Calu3 (cell line): ENCODE results near the gene SPRN. TPM values are rescaled to one million over a fixed set of nuclear protein-coding genes. Genes with fewer than 3 reads are reported as not detected.

Experiments
- BruUV-seq: library from RNA; stranded (reverse); fragments of 400-500 nt; replicated peaks from 2 replicates; lab custom pipeline; 2021; lab: Mats Ljungman, UMichigan
- CTCF ChIA-PET: fragments of 300-600 bp; sonication (Branson Sonifier 250); formaldehyde crosslinking; loops from one replicate; lab custom pipeline; 2022; ENCODE audit warnings: antibody characterized with exemption; lab: Charles Lee
- DNase-seq: peaks from one replicate; pipeline ENCODE4 v3.0.0; 2022
- H3K27ac Mint-ChIP-seq: one replicate; pipeline ENCODE4 v1.8.0; 2022; ENCODE audit warnings: mixed read lengths; ENCODE audit not compliant: unreplicated experiment
- H3K27me3 Mint-ChIP-seq: one replicate; pipeline ENCODE4 v1.8.0; 2022; ENCODE audit warnings: mixed read lengths; ENCODE audit not compliant: unreplicated experiment
- H3K36me3 Mint-ChIP-seq: one replicate; pipeline ENCODE4 v1.8.0; 2022; ENCODE audit warnings: mild to moderate bottlenecking, moderate library complexity, mixed read lengths; ENCODE audit not compliant: insufficient read depth, unreplicated experiment
- H3K4me1 Mint-ChIP-seq: one replicate; pipeline ENCODE4 v1.8.0; 2022; ENCODE audit warnings: mild to moderate bottlenecking, low read depth, mixed read lengths; ENCODE audit not compliant: unreplicated experiment
- H3K4me3 Mint-ChIP-seq: one replicate; pipeline ENCODE4 v1.8.0; 2022; ENCODE audit warnings: mild to moderate bottlenecking, low read depth, moderate library complexity, mixed read lengths; ENCODE audit not compliant: unreplicated experiment
- H3K9me3 Mint-ChIP-seq: one replicate; pipeline ENCODE4 v1.8.0; 2022; ENCODE audit warnings: low read depth, mixed read lengths; ENCODE audit not compliant: unreplicated experiment
- CTCF ChIP-seq: fragments of 200-600 bp; IDR thresholded peaks from one replicate; pipeline ENCODE4 v1.8.0; 2022; ENCODE audit warnings: antibody characterized with exemption; ENCODE audit not compliant: unreplicated experiment
- intact Hi-C: fragments of 100-400 bp; cut with micrococcal nuclease; formaldehyde crosslinking; loops from one replicate; pipeline ENCODE4 v1.10.0; 2022; ENCODE audit not compliant: unreplicated experiment
- total RNA-seq: library from RNA; stranded (reverse); gene quantifications from 2 replicates; pipeline ENCODE4 v1.2.3, GENCODE V29; 2022

Gene SPRN
- total RNA-seq, 1 experiment from 2014 or later = not detected

GRCh38 chr10:133467286-133467911 is 43.0 kb upstream of the SPRN start:
- intact Hi-C loops = no loop called here
- H3K36me3 Mint-ChIP-seq = peaks cover 5% of the 10 kb centered on the region
- no TSS peak for BruUV-seq

GRCh38 chr10:133466683-133467275 is 42.4 kb upstream of the SPRN start:
- no peaks in the 10 kb centered on the region for H3K4me1 Mint-ChIP-seq
- H3K9me3 Mint-ChIP-seq = peaks cover 3% of the 10 kb centered on the region
- intact Hi-C loops = no loop called here
- CTCF ChIA-PET = no interaction called here
- H3K27ac Mint-ChIP-seq = no peak overlapping the region
- BruUV-seq = no TSS peak
- TF ChIP-seq CTCF = no peak
- H3K27me3 Mint-ChIP-seq = no peaks in the 10 kb centered on the region
- no peak overlapping the region for H3K4me3 Mint-ChIP-seq
- DNase-seq = no peak
- peaks cover 5% of the 10 kb centered on the region for H3K36me3 Mint-ChIP-seq

More at GRCh38 chr10:133467286-133467911, 43.0 kb upstream of the SPRN start:
- Mint-ChIP-seq H3K4me1 (no peaks in the 10 kb centered on the region), H3K9me3 (peaks cover 3% of the 10 kb centered on the region), H3K4me3 (no peak overlapping the region), H3K27ac (no peak overlapping the region), H3K27me3 (no peaks in the 10 kb centered on the region)
- DNase-seq = no peak
- TF ChIP-seq CTCF = no peak
- CTCF ChIA-PET = no interaction called here

DNA sequence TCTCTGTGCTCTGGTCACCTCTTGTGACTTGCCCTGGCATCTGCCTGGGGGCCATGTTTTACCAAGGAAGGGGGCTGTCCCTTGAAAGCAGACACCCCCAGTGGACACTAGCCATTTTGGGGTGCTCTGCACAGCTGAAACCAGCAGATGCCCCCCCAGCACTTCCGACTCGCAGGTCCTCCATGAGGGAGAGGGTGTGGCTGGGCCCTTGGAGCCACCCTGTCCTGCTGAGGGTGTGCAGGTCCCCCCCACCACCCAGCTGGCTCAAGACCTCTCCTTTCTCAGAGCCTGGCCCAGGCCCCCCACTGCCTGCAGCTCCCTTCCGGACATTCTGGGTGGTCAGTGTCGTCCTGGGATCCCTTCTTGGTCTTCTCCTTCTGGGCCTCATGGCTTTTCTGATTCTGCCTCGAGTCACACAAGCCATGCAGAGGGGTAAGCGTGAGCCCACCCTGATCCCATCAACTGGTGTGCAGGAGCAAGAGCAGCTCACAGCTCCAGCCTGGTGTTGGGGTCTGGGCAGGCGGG is 41.6 kb upstream of the SPRN start:
- Mint-ChIP-seq H3K4me1 (no peaks in the 10 kb centered on the region), H3K36me3 (peaks cover 5% of the 10 kb centered on the region), H3K27me3 (no peaks in the 10 kb centered on the region), H3K9me3 (peaks cover 7% of the 10 kb centered on the region), H3K4me3 (no peak overlapping the region), H3K27ac (no peak overlapping the region)
- intact Hi-C loops = no loop called here
- no peak for DNase-seq
- CTCF ChIA-PET = no interaction called here
- no peak for TF ChIP-seq CTCF
- no TSS peak for BruUV-seq

DNA sequence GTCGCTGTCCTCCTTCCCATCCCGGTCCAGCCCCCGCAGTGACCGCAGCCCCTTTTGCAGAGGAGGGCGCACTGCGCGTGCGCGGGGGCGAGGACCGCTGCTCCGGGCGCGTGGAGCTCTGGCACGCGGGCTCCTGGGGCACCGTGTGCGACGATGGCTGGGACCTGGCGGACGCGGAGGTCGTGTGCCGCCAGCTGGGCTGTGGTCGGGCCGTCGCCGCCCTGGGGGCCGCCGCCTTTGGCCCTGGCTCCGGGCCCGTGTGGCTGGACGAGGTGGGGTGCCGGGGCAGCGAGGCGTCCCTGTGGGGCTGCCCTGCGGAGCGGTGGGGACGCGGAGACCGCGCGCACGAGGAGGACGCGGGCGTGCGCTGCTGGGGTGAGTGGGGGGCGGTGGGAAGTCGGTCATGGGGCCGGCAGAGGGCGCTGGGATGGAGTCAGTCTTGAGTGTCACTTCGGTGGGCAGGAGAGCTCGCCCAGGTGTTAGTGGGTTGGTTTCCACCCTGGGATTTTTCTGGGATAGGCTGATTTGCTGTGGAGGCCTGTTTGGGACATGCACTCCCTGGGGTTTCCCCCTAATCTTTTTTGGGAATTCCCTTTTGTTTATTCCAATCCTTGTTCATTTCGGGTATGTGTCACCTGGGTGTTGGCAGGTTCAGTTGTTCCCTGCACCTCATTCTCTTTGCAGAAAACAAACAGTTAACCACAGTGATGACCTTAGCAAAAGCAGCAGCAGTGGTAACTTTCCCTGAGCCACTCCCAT is 40.9 kb upstream of the SPRN start:
- no peaks in the 10 kb centered on the region for H3K4me1 Mint-ChIP-seq
- H3K27ac Mint-ChIP-seq = no peak overlapping the region
- peaks cover 5% of the 10 kb centered on the region for H3K36me3 Mint-ChIP-seq
- CTCF ChIA-PET = no interaction called here
- no peaks in the 10 kb centered on the region for H3K27me3 Mint-ChIP-seq
- peaks cover 7% of the 10 kb centered on the region for H3K9me3 Mint-ChIP-seq
- BruUV-seq = no TSS peak
- no peak for TF ChIP-seq CTCF
- intact Hi-C loops = no loop called here
- no peak for DNase-seq
- H3K4me3 Mint-ChIP-seq = no peak overlapping the region
